ENCODE results near the gene TTR.

TTR gene

DNA sequence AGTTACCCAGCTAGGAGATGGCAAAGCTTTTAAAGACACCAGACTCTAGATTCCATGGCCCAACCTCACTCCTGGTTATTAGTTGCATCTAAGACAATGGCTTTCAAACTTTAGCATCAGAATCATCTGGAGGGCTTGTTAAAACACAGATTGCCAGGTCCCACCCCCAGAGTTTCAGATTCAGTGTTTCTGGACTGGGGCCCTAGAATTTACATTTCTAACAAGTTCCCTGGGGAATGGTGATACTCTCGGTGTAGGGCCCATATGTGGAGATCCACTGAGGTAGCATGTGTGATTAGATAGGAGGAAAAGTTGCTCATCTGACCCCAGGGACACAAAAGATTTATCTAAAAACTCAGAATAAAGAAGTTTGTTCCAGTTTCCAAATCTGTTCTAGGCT is 14.5 kb upstream of the TTR start:
- TF ChIP-seq, protein P1, sequence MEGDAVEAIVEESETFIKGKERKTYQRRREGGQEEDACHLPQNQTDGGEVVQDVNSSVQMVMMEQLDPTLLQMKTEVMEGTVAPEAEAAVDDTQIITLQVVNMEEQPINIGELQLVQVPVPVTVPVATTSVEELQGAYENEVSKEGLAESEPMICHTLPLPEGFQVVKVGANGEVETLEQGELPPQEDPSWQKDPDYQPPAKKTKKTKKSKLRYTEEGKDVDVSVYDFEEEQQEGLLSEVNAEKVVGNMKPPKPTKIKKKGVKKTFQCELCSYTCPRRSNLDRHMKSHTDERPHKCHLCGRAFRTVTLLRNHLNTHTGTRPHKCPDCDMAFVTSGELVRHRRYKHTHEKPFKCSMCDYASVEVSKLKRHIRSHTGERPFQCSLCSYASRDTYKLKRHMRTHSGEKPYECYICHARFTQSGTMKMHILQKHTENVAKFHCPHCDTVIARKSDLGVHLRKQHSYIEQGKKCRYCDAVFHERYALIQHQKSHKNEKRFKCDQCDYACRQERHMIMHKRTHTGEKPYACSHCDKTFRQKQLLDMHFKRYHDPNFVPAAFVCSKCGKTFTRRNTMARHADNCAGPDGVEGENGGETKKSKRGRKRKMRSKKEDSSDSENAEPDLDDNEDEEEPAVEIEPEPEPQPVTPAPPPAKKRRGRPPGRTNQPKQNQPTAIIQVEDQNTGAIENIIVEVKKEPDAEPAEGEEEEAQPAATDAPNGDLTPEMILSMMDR (conservative IDR thresholded peaks at IDR 0.05; ENCODE audit: low read depth, low read length), result no peak
- Histone ChIP-seq H2AFZ (ENCODE audit: low read depth) (no peak overlapping the region), H3K27ac (no peak overlapping the region), H4K20me1 (ENCODE audit: insufficient read depth) (no peaks in the 10 kb centered on the region), H3K36me3 (ENCODE audit: insufficient read depth) (no peaks in the 10 kb centered on the region), H3K79me2 (ENCODE audit: insufficient read depth, low read depth) (no peaks in the 10 kb centered on the region), H3K4me1 (ENCODE audit: low read depth, poor library complexity, severe bottlenecking) (no peaks in the 10 kb centered on the region), H3K4me3 (IDR thresholded peaks at IDR 0.05; ENCODE audit: insufficient read depth, low read depth, low read length) (no peak overlapping the region), H3K27me3 (ENCODE audit: insufficient read depth, low read depth) (no peaks in the 10 kb centered on the region), H3K4me2 (no peak overlapping the region), H3K9ac (no peak overlapping the region)

GRCh38 chr18:31578126-31578525 is 13.6 kb upstream of the TTR start:
- Histone ChIP-seq H3K27me3 (ENCODE audit: insufficient read depth, low read depth) (no peaks in the 10 kb centered on the region), H3K4me1 (ENCODE audit: low read depth, poor library complexity, severe bottlenecking) (no peaks in the 10 kb centered on the region), H3K9ac (no peak overlapping the region), H3K4me2 (no peak overlapping the region), H3K79me2 (ENCODE audit: insufficient read depth, low read depth) (no peaks in the 10 kb centered on the region), H3K36me3 (ENCODE audit: insufficient read depth) (no peaks in the 10 kb centered on the region), H2AFZ (ENCODE audit: low read depth) (no peak overlapping the region), H4K20me1 (ENCODE audit: insufficient read depth) (no peaks in the 10 kb centered on the region), H3K4me3 (IDR thresholded peaks at IDR 0.05; ENCODE audit: insufficient read depth, low read depth, low read length) (no peak overlapping the region), H3K27ac (no peak overlapping the region)
- TF ChIP-seq, protein P1 (conservative IDR thresholded peaks at IDR 0.05; ENCODE audit: low read depth, low read length), result no peak

- H3K4me2 ChIP-seq, result no peak overlapping the region
- H4K20me1 ChIP-seq (ENCODE audit: insufficient read depth), result no peaks in the 10 kb centered on the region
- no peak overlapping the region for H3K9ac ChIP-seq
- H2AFZ ChIP-seq (ENCODE audit: low read depth), result no peak overlapping the region
- no peak overlapping the region for H3K4me3 ChIP-seq (IDR thresholded peaks at IDR 0.05; ENCODE audit: insufficient read depth, low read depth, low read length)
- no peak overlapping the region for H3K27ac ChIP-seq
- no peaks in the 10 kb centered on the region for H3K27me3 ChIP-seq (ENCODE audit: insufficient read depth, low read depth)
- H3K79me2 ChIP-seq (ENCODE audit: insufficient read depth, low read depth), result no peaks in the 10 kb centered on the region
- H3K36me3 ChIP-seq (ENCODE audit: insufficient read depth), result no peaks in the 10 kb centered on the region
- no peaks in the 10 kb centered on the region for H3K4me1 ChIP-seq (ENCODE audit: low read depth, poor library complexity, severe bottlenecking)
- TF ChIP-seq, protein P1 (conservative IDR thresholded peaks at IDR 0.05; ENCODE audit: low read depth, low read length), result no peak
Observed at GRCh38 chr18:31579375-31579774, 12.3 kb upstream of the TTR start.

DNA sequence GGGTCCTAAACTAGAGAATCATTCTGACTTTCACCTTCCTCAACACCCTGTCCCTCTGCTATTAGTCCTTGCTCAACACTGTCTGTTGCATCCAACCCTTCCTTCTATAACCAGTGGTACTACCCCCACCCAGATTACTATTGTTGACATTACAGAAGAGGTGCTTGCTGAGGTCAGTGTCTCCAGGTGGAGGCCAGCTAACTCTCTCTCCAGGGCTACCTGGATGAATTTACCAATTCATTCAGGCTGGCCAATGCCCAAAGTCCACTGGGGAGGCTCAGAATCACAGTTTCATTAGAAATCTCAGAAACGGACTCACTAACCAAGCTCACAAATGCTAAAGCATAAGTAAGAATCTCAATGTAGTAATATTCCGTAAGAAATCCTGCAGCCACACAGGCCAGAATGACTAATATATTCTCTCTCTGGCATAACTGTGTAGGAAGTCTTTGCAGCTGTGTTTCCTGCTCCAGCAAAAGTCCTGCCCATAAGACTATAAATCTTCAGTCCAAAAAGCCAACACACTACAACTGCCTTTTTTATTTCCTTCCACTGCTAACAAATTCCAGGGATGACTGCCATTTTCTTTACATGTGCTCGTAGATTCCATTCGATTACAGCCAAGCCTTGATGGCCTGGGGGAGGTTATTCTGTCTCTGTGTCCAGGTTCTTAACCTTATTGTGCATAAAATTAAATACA is 10.0 kb upstream of the TTR start:
- no peaks in the 10 kb centered on the region for H3K4me1 ChIP-seq (ENCODE audit: low read depth, poor library complexity, severe bottlenecking)
- TF ChIP-seq, protein P1 (conservative IDR thresholded peaks at IDR 0.05; ENCODE audit: low read depth, low read length), result no peak
- no peak overlapping the region for H3K4me3 ChIP-seq (IDR thresholded peaks at IDR 0.05; ENCODE audit: insufficient read depth, low read depth, low read length)
- H3K27me3 ChIP-seq (ENCODE audit: insufficient read depth, low read depth), result no peaks in the 10 kb centered on the region
- H3K27ac ChIP-seq, result no peak overlapping the region
- H4K20me1 ChIP-seq (ENCODE audit: insufficient read depth), result no peaks in the 10 kb centered on the region
- H3K36me3 ChIP-seq (ENCODE audit: insufficient read depth), result no peaks in the 10 kb centered on the region
- H3K79me2 ChIP-seq (ENCODE audit: insufficient read depth, low read depth), result no peaks in the 10 kb centered on the region
- H3K9ac ChIP-seq, result no peak overlapping the region
- H3K4me2 ChIP-seq, result no peak overlapping the region
- H2AFZ ChIP-seq (ENCODE audit: low read depth), result no peak overlapping the region

All from KMS-11 (cell line).